ENCODE measurements around the gene ZC3H8.
A peak's percentile ranks its signal among the peaks of the same experiment; 100 is the strongest.

Gene ZC3H8

GRCh38 chr2:112254466-112255240 lies at the start of gene ZC3H8:
ZC3H8 (minus strand) TSS chr2:112255042; CDS start chr2:112254981, 61 bp downstream.
- TF ChIP-seq GATA3 (IDR thresholded peaks at IDR 0.05; ENCODE audit: low read depth, low read length) = no peak
- peak; percentile 78 for TF ChIP-seq GATA2 (IDR thresholded peaks at IDR 0.05; ENCODE audit: low read depth, low read length)

- TF ChIP-seq GATA2 (IDR thresholded peaks at IDR 0.05; ENCODE audit: low read depth, low read length) = no peak
- no peak for TF ChIP-seq GATA3 (IDR thresholded peaks at IDR 0.05; ENCODE audit: low read depth, low read length)
Observed at GRCh38 chr2:112304298-112304941, 49.6 kb upstream of the ZC3H8 start.

GRCh38 chr2:112301973-112302372 lies 47.1 kb upstream of the ZC3H8 start:
- TF ChIP-seq GATA3 (IDR thresholded peaks at IDR 0.05; ENCODE audit: low read depth, low read length) = no peak
- TF ChIP-seq GATA2 (IDR thresholded peaks at IDR 0.05; ENCODE audit: low read depth, low read length) = no peak

GRCh38 chr2:112301171-112301584 lies 46.3 kb upstream of the ZC3H8 start:
- TF ChIP-seq GATA3 (IDR thresholded peaks at IDR 0.05; ENCODE audit: low read depth, low read length) = no peak

- TF ChIP-seq GATA2 (IDR thresholded peaks at IDR 0.05; ENCODE audit: low read depth, low read length) (no peak), GATA3 (IDR thresholded peaks at IDR 0.05; ENCODE audit: low read depth, low read length) (no peak)
Observed at GRCh38 chr2:112296407-112296806, 41.6 kb upstream of the ZC3H8 start.

- TF ChIP-seq GATA3 (IDR thresholded peaks at IDR 0.05; ENCODE audit: low read depth, low read length) (no peak), GATA2 (IDR thresholded peaks at IDR 0.05; ENCODE audit: low read depth, low read length) (no peak)
Observed at GRCh38 chr2:112295407-112296078, 40.7 kb upstream of the ZC3H8 start.

- TF ChIP-seq GATA3 (IDR thresholded peaks at IDR 0.05; ENCODE audit: low read depth, low read length) (no peak), GATA2 (IDR thresholded peaks at IDR 0.05; ENCODE audit: low read depth, low read length) (no peak)
Observed at GRCh38 chr2:112293636-112294401, 39.0 kb upstream of the ZC3H8 start.

GRCh38 chr2:112290648-112291047 lies 35.8 kb upstream of the ZC3H8 start:
- TF ChIP-seq GATA3 (IDR thresholded peaks at IDR 0.05; ENCODE audit: low read depth, low read length) (no peak), GATA2 (IDR thresholded peaks at IDR 0.05; ENCODE audit: low read depth, low read length) (no peak)

GRCh38 chr2:112290088-112290487 lies 35.2 kb upstream of the ZC3H8 start:
- TF ChIP-seq GATA3 (IDR thresholded peaks at IDR 0.05; ENCODE audit: low read depth, low read length) (no peak), GATA2 (IDR thresholded peaks at IDR 0.05; ENCODE audit: low read depth, low read length) (no peak)

- no peak for TF ChIP-seq GATA2 (IDR thresholded peaks at IDR 0.05; ENCODE audit: low read depth, low read length)
Observed at GRCh38 chr2:112277596-112278220, 22.9 kb upstream of the ZC3H8 start.

GRCh38 chr2:112276954-112277353 lies 22.1 kb upstream of the ZC3H8 start:
- TF ChIP-seq GATA3 (IDR thresholded peaks at IDR 0.05; ENCODE audit: low read depth, low read length) (no peak), GATA2 (IDR thresholded peaks at IDR 0.05; ENCODE audit: low read depth, low read length) (no peak)

GRCh38 chr2:112275887-112276773 lies 21.3 kb upstream of the ZC3H8 start:
- TF ChIP-seq GATA2 (IDR thresholded peaks at IDR 0.05; ENCODE audit: low read depth, low read length) = no peak
- TF ChIP-seq GATA3 (IDR thresholded peaks at IDR 0.05; ENCODE audit: low read depth, low read length) = no peak

Measured in SH-SY5Y (cell line).